ENCODE data around the gene PCDHGA3.
"Not testable (repeated sequence)": the region's sequence is repeated elsewhere in the genome, so short reads cannot be mapped to it uniquely, and the experiment has no call there.

The PCDHGA3 gene

GRCh38 chr5:141349917-141350619 is 6.4 kb downstream of the PCDHGA3 start, which contains the start of gene PCDHGB1:
Gene PCDHGB1 (plus strand): TSS chr5:141350099. CDS start chr5:141350261, 162 bp downstream.
- no peak for DNase-seq (ENCODE audit: low read depth)

GRCh38 chr5:141351591-141351990 is 8.0 kb downstream of the PCDHGA3 start:
- DNase-seq (ENCODE audit: low read depth): no peak

GRCh38 chr5:141354900-141355469 is 11.4 kb downstream of the PCDHGA3 start, which contains the start of gene PCDHGA4:
Gene PCDHGA4 (plus strand): TSS chr5:141355021. CDS start chr5:141355108, 87 bp downstream.
- no peak for DNase-seq (ENCODE audit: low read depth)

GRCh38 chr5:141355641-141356040 is 12.0 kb downstream of the PCDHGA3 start:
- DNase-seq (ENCODE audit: low read depth): no peak

- DNase-seq (ENCODE audit: low read depth): no peak
Observed at GRCh38 chr5:141356133-141356532, 12.5 kb downstream of the PCDHGA3 start.

- no peak for DNase-seq (ENCODE audit: low read depth)
Observed at GRCh38 chr5:141356950-141357349, 13.3 kb downstream of the PCDHGA3 start.

GRCh38 chr5:141359790-141360426 is 16.3 kb downstream of the PCDHGA3 start, which contains the start of gene PCDHGB2:
Gene PCDHGB2 (plus strand): TSS chr5:141359994. CDS start chr5:141360136, 142 bp downstream.
- no peak for DNase-seq (ENCODE audit: low read depth)

- DNase-seq (ENCODE audit: low read depth): no peak
Observed at GRCh38 chr5:141360685-141361084, 17.1 kb downstream of the PCDHGA3 start.

GRCh38 chr5:141362719-141363118 is 19.1 kb downstream of the PCDHGA3 start:
- no peak for DNase-seq (ENCODE audit: low read depth)

- DNase-seq (ENCODE audit: low read depth): no peak
Observed at GRCh38 chr5:141363952-141364660, 20.5 kb downstream of the PCDHGA3 start, which contains the start of gene PCDHGA5. Gene PCDHGA5 (plus strand): TSS chr5:141364162. CDS start chr5:141364331, 169 bp downstream.

GRCh38 chr5:141366016-141366896 is 22.6 kb downstream of the PCDHGA3 start:
- DNase-seq (ENCODE audit: low read depth): no peak

- DNase-seq (ENCODE audit: low read depth): no peak
Observed at GRCh38 chr5:141369994-141370848, 26.6 kb downstream of the PCDHGA3 start, which contains the start of gene PCDHGB3. Gene PCDHGB3 (plus strand): TSS chr5:141370242. CDS start chr5:141370395, 153 bp downstream.

- no peak for DNase-seq (ENCODE audit: low read depth)
Observed at GRCh38 chr5:141371572-141372475, 28.2 kb downstream of the PCDHGA3 start.

GRCh38 chr5:141373673-141374317 is 30.2 kb downstream of the PCDHGA3 start, which contains the start of gene PCDHGA6:
Gene PCDHGA6 (plus strand): TSS chr5:141373891. CDS start chr5:141374084, 193 bp downstream.
- no peak for DNase-seq (ENCODE audit: low read depth)

- DNase-seq (ENCODE audit: low read depth): no peak
Observed at GRCh38 chr5:141374627-141375026, 31.0 kb downstream of the PCDHGA3 start.

GRCh38 chr5:141375444-141376155 is 32.0 kb downstream of the PCDHGA3 start:
- not testable (repeated sequence) for DNase-seq (ENCODE audit: low read depth)

GRCh38 chr5:141382469-141383294 is 39.1 kb downstream of the PCDHGA3 start, which contains the start of gene PCDHGA7:
Gene PCDHGA7 (plus strand): TSS chr5:141382742. CDS start chr5:141382900, 158 bp downstream.
- DNase-seq (ENCODE audit: low read depth): no peak

Data from activated T-helper 1 cell treated with Interleukin-2 at 50 U/mL for 16 hours (primary cell).